Vagina (tissue), 2 donors: ENCODE results near the gene CATSPERE. TPM values are rescaled to one million over a fixed set of nuclear protein-coding genes. Genes with fewer than 3 reads are reported as not detected.
"Not testable (repeated sequence)": the region's sequence is repeated elsewhere in the genome, so short reads cannot be mapped to it uniquely, and the experiment has no call there.

Experiments used
- DNase-seq, 2 donors: peaks; one replicate each; pipeline ENCODE4 v3.0.0-alpha.2; 2017; ENCODE audit errors: extremely low spot score in 2 of 2
- H3K27ac ChIP-seq: fragments of 200-600 bp; sonication (generic); one replicate; pipeline ENCODE4 v1.5.1; 2019
- H3K27me3 ChIP-seq: fragments of 200-600 bp; sonication (generic); one replicate; pipeline ENCODE4 v1.5.1; 2019
- H3K36me3 ChIP-seq, 2 donors: fragments of 200-600 bp; sonication (generic); one replicate each; pipeline ENCODE4 v1.5.1; 2017 to 2019
- H3K4me1 ChIP-seq: fragments of 200-600 bp; sonication (generic); one replicate; pipeline ENCODE4 v1.5.1; 2019
- H3K4me3 ChIP-seq, 2 donors: fragments of 200-600 bp; sonication (generic); 1 replicate in 1 of 2; 2 replicates in 1 of 2; pipeline ENCODE4 v1.5.1; 2016 to 2019
- H3K9me3 ChIP-seq: fragments of 200-600 bp; sonication (generic); one replicate; pipeline ENCODE4 v1.5.1; 2019
- CTCF ChIP-seq, 3 experiments: fragments of 450-650 bp in 2 of 3; fragments of 200-600 bp in 1 of 3; sonication (generic) in 1 of 3; IDR thresholded peaks; one replicate each; pipeline ENCODE4 v1.5.1; 2017 to 2019; ENCODE audit warnings: antibody characterized with exemption in 3 of 3, mild to moderate bottlenecking in 2 of 3, moderate library complexity in 2 of 3
- POLR2A ChIP-seq, 2 donors: fragments of 450-650 bp; IDR thresholded peaks; one replicate each; pipeline ENCODE4 v1.6.1; 2017; ENCODE audit warnings: antibody characterized with exemption in 2 of 2, mild to moderate bottlenecking in 2 of 2, moderate library complexity in 2 of 2
- POLR2AphosphoS5 ChIP-seq, 2 donors: sonication (generic); formaldehyde crosslinking; IDR thresholded peaks; one replicate each; pipeline ENCODE4 v1.9.0; 2017; ENCODE audit warnings: antibody characterized with exemption in 2 of 2, mild to moderate bottlenecking in 2 of 2, low read depth in 1 of 2; ENCODE audit not compliant: insufficient read depth in 1 of 2
- intact Hi-C: fragments of 100-400 bp; cut with DNase I; formaldehyde crosslinking; loops from one replicate; pipeline ENCODE4 v1.15.1; 2023
- total RNA-seq: library from RNA; depleted of rRNA; stranded (reverse); fragments of >200 nt; gene quantifications from one replicate; pipeline ENCODE4 v1.2.3, GENCODE V29; 2016

The CATSPERE gene
- total RNA-seq, 1 donor from 2014 or later: 0.98 TPM

- no peaks in the 10 kb centered on the region for H3K36me3 ChIP-seq
- no peaks in the 10 kb centered on the region for H3K27me3 ChIP-seq
- H3K27ac ChIP-seq: peak overlapping the region; percentile 92
- no peak for DNase-seq
- peak overlapping the region; percentile 83 to 88 for H3K4me3 ChIP-seq
- intact Hi-C loops: loop anchor here (5.0 kb wide), 1 partner anchor 197 kb away; no protein-coding TSS in a partner anchor
- H3K4me1 ChIP-seq: peaks cover 44% of the 10 kb centered on the region
- no peak for TF ChIP-seq CTCF (IDR thresholded peaks at IDR 0.05)
- no peak for TF ChIP-seq POLR2AphosphoS5 (IDR thresholded peaks at IDR 0.05; ENCODE audit: insufficient read depth in 1 of 2, low read depth in 1 of 2)
- TF ChIP-seq POLR2A (IDR thresholded peaks at IDR 0.05): no peak
- H3K9me3 ChIP-seq: no peaks in the 10 kb centered on the region
These were observed 193.3 kb downstream of the CATSPERE start for GRCh38 chr1:244654108-244655038.

- no peak for DNase-seq
- TF ChIP-seq POLR2A (IDR thresholded peaks at IDR 0.05) (no peak), POLR2AphosphoS5 (IDR thresholded peaks at IDR 0.05; ENCODE audit: insufficient read depth in 1 of 2, low read depth in 1 of 2) (no peak), CTCF (IDR thresholded peaks at IDR 0.05) (no peak)
- Histone ChIP-seq H3K36me3 (no peaks in the 10 kb centered on the region), H3K4me3 (no peak overlapping the region), H3K27me3 (no peaks in the 10 kb centered on the region), H3K4me1 (peaks cover 44% of the 10 kb centered on the region), H3K27ac (no peak overlapping the region), H3K9me3 (no peaks in the 10 kb centered on the region)
- intact Hi-C loops: loop anchor here (5.0 kb wide), 1 partner anchor 198 kb away; no protein-coding TSS in a partner anchor
These were observed 194.1 kb downstream of the CATSPERE start for GRCh38 chr1:244655186-244655585.

- no peak for DNase-seq
- H3K36me3 ChIP-seq: no peaks in the 10 kb centered on the region
- no peak overlapping the region for H3K4me3 ChIP-seq
- intact Hi-C loops: loop anchor here (5.0 kb wide), 1 partner anchor 200 kb away; no protein-coding TSS in a partner anchor
- peaks cover 36% of the 10 kb centered on the region for H3K4me1 ChIP-seq
- H3K9me3 ChIP-seq: no peaks in the 10 kb centered on the region
- H3K27ac ChIP-seq: no peak overlapping the region
- TF ChIP-seq POLR2A (IDR thresholded peaks at IDR 0.05): no peak
- no peaks in the 10 kb centered on the region for H3K27me3 ChIP-seq
These were observed 196.3 kb downstream of the CATSPERE start for GRCh38 chr1:244657421-244657820.

GRCh38 chr1:244659694-244660093, 198.6 kb downstream of the CATSPERE start:
- no peak overlapping the region for H3K4me3 ChIP-seq
- DNase-seq: no peak
- H3K27me3 ChIP-seq: no peaks in the 10 kb centered on the region
- no peak for TF ChIP-seq POLR2AphosphoS5 (IDR thresholded peaks at IDR 0.05; ENCODE audit: insufficient read depth in 1 of 2, low read depth in 1 of 2)
- no peaks in the 10 kb centered on the region for H3K9me3 ChIP-seq
- H3K27ac ChIP-seq: no peak overlapping the region
- peaks cover 26% of the 10 kb centered on the region for H3K4me1 ChIP-seq
- H3K36me3 ChIP-seq: no peaks in the 10 kb centered on the region
- intact Hi-C loops: loop anchor here (5.0 kb wide), 1 partner anchor 202 kb away; no protein-coding TSS in a partner anchor

GRCh38 chr1:244660595-244660994, 199.5 kb downstream of the CATSPERE start:
- Histone ChIP-seq H3K9me3 (no peaks in the 10 kb centered on the region), H3K27me3 (no peaks in the 10 kb centered on the region), H3K4me1 (peaks cover 23% of the 10 kb centered on the region), H3K27ac (no peak overlapping the region), H3K36me3 (no peaks in the 10 kb centered on the region), H3K4me3 (no peak overlapping the region)
- TF ChIP-seq POLR2A (IDR thresholded peaks at IDR 0.05): no peak
- TF ChIP-seq POLR2AphosphoS5 (IDR thresholded peaks at IDR 0.05; ENCODE audit: insufficient read depth in 1 of 2, low read depth in 1 of 2): no peak
- TF ChIP-seq CTCF (IDR thresholded peaks at IDR 0.05): no peak
- DNase-seq: no peak
- intact Hi-C loops: no loop called here

- H3K27ac ChIP-seq, intact Hi-C loops, H3K27me3 ChIP-seq, H3K36me3 ChIP-seq, DNase-seq, H3K9me3 ChIP-seq, H3K4me3 ChIP-seq: not testable (repeated sequence)
- H3K4me1 ChIP-seq: peaks cover 19% of the 10 kb centered on the region
These were observed 200.7 kb downstream of the CATSPERE start for GRCh38 chr1:244661569-244662312.
